Coronary artery (tissue), 2 donors: ENCODE results near the gene ABI3BP.

Experiments used
- DNase-seq: peaks from one replicate; pipeline ENCODE4 v3.0.0-alpha.2; 2017; ENCODE audit warnings: low spot score
- H3K27ac ChIP-seq, 2 donors: fragments of 200-600 bp; sonication (generic); one replicate each; pipeline ENCODE4 v1.5.1; 2016 to 2019
- H3K4me3 ChIP-seq: fragments of 200-600 bp; sonication (generic); 2 replicates; pipeline ENCODE4 v1.5.1; 2016; ENCODE audit warnings: mild to moderate bottlenecking, moderate library complexity
- TF ChIP-seq, protein P1 (sequence below): fragments of 200-600 bp; sonication (generic); IDR thresholded peaks from one replicate; pipeline ENCODE4 v1.5.1; 2019; ENCODE audit warnings: antibody characterized with exemption

Gene ABI3BP

DNA sequence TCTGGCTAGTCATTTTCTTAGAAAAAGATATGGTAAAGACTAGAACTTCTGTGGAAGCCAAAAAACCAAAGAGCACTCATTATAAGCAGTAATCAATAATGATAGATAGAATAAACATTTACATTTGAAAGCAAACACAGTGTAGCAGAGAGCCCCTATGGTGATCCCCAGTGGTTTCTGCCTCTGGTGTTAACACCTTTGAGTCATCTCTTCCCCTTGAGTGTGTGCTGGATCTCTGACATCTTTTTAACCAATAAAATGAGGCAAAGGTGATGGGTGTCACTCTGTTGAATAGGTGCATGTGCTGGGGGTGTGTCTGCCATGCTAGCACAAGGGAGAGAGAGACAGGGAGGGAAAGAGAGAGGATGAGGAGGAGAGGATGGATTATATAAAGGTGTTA is 162.3 kb downstream of the ABI3BP start:
- TF ChIP-seq, protein P1, sequence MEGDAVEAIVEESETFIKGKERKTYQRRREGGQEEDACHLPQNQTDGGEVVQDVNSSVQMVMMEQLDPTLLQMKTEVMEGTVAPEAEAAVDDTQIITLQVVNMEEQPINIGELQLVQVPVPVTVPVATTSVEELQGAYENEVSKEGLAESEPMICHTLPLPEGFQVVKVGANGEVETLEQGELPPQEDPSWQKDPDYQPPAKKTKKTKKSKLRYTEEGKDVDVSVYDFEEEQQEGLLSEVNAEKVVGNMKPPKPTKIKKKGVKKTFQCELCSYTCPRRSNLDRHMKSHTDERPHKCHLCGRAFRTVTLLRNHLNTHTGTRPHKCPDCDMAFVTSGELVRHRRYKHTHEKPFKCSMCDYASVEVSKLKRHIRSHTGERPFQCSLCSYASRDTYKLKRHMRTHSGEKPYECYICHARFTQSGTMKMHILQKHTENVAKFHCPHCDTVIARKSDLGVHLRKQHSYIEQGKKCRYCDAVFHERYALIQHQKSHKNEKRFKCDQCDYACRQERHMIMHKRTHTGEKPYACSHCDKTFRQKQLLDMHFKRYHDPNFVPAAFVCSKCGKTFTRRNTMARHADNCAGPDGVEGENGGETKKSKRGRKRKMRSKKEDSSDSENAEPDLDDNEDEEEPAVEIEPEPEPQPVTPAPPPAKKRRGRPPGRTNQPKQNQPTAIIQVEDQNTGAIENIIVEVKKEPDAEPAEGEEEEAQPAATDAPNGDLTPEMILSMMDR = no peak
- Histone ChIP-seq H3K4me3 (no peak overlapping the region), H3K27ac (no peak overlapping the region)
- no peak for DNase-seq

DNA sequence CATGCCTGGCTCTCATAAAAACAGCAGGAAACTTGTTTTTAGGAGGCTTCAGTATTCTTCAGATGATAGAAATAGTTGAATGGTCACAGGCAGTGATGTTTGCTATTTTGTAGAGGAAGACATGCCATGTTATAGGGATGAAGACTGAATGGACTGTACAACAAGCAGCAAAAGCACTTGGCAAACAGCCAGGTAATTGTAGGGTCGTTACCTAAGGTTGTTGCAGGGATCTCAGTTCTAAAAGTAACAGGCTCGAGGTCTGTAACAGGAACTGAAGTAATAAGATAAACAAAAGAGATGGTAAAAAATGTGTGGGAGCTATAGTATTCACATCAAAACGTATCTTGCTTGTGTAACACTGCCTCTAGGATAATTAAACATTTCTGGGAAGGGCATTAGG is 167.6 kb downstream of the ABI3BP start:
- Histone ChIP-seq H3K27ac (no peak overlapping the region), H3K4me3 (no peak overlapping the region)
- DNase-seq = no peak
- TF ChIP-seq, protein P1 = no peak

DNA sequence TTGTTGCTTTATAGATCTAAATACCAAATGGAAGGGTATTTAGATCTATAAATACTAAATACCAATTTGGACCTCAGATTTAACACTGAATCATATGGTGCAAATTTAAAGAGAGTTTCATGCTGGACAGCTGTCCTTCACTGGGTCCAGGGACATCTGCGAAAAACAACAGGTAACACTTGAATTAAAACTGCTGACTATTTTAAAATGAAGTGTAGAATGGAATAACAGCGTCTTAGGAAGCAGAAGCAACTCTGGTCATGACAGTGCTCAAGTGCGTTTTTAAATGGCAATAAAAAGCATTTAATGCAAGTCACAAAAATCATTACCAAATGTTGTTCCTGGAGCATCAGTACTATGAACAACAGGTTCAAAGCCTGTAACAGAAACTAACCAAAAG is 177.6 kb downstream of the ABI3BP start:
- no peak for DNase-seq
- Histone ChIP-seq H3K27ac (no peak overlapping the region), H3K4me3 (no peak overlapping the region)
- TF ChIP-seq, protein P1 = no peak

DNA sequence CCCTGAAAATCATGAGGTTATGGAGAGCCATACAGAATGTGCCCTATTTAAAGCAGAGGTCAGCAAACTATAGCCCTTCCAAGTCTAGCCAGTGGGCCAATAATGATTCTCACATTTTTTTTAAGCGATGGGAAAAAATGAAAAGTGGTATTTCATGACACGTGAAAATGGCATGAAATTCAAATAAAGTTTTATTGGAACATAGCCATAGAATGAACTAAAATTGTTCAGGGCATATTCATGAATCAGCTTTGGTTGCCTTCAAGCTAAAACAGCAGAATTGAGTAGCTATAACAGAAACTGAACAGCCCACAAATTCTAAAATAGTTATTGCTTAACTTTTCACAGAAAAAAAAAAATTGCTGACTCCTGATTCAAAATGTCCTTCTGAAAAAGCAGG is 179.4 kb downstream of the ABI3BP start:
- Histone ChIP-seq H3K4me3 (no peak overlapping the region), H3K27ac (no peak overlapping the region)
- TF ChIP-seq, protein P1 = no peak
- DNase-seq = no peak

DNA sequence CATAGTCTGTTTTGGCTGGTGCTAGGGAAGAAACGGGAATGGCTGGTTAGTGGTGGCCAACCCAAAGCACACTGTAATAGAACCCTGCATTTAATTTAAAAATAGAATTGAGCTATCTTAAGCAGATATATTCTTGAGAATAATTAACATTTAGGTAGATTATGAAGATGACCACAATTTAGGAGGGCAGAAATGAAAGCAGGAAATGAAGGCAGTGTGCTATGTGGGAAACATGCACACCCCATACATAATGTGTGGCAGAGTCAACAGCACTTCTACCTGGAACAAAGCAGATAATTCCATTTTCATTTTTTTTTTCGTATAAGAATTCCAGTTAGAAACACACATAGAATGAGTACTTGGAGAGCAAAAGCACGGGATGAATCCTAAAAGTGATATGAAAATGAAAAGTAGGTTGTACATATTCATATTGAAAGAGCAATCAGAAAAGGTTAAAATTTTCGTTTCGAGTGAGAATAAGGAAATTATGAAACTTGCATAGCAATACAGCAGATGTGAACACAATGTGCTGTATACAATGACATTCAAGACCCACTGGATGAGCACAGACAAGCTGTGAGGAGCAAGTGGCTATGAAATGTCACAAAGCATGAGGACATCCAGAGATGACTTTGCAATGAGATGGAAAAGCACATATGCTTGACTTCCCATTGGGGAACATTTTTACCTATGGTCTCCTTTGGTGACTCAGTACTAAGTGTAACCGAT is 181.3 kb downstream of the ABI3BP start:
- TF ChIP-seq, protein P1 = no peak
- no peak for DNase-seq
- Histone ChIP-seq H3K27ac (no peak overlapping the region), H3K4me3 (no peak overlapping the region)

DNA sequence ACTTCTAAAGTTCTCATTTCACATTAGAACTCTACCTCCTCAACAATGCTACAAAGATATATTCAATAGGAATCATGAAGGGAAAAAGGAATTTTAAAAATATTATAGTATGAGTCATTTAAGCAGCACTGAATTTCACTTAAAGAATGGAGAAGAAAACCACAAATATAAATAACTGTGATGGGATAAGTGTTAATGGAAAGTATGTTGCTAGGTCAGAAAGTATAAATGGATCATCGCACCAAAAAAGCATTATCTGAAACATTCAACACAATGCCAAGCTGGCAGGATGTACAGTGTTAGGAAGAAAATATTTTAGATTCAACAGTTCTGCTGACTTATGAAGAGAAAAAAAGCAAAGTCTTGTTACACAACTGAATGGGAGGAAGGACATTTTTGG is 182.6 kb downstream of the ABI3BP start:
- DNase-seq = no peak
- TF ChIP-seq, protein P1 = no peak
- Histone ChIP-seq H3K27ac (no peak overlapping the region), H3K4me3 (no peak overlapping the region)

DNA sequence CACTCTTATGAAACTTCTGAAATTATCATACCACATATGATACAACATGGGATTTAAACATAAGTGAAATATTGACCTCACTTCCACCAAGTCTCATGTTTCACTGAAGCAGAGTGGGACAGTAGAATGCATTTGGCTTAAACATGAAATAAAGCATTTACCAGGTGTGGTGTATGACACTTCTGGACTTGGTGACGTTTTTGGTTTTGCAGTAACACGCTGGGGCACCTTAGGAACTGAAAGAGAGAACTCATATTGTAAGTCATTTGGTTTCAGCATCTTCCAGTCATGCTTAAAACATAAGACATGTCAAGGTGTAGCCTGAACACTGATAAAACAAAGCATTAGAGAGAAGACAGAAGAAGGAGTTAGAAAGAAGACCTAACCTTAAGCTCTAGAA is 188.6 kb downstream of the ABI3BP start:
- Histone ChIP-seq H3K27ac (no peak overlapping the region), H3K4me3 (no peak overlapping the region)
- TF ChIP-seq, protein P1 = no peak
- no peak for DNase-seq
